ENCODE results near the gene REEP6.
"Not testable (repeated sequence)": the region's sequence is repeated elsewhere in the genome, so short reads cannot be mapped to it uniquely, and the experiment has no call there.

Gene REEP6

GRCh38 chr19:1516395-1516753, 25.4 kb downstream of the REEP6 start:
- Histone ChIP-seq H3K36me3 (ENCODE audit: control insufficient read depth in 1 of 2, insufficient read depth in 2 of 2, low read length in 2 of 2) (no peaks in the 10 kb centered on the region), H3K27me3 (ENCODE audit: control insufficient read depth in 1 of 2, insufficient read depth in 2 of 2, low read length in 2 of 2) (peaks cover 5 to 18% of the 10 kb centered on the region in 2 donors), H3K9me3 (ENCODE audit: control insufficient read depth in 1 of 2, low read length in 2 of 2) (no peaks in the 10 kb centered on the region)

GRCh38 chr19:1518471-1518870, 27.5 kb downstream of the REEP6 start:
- H3K27ac ChIP-seq (ENCODE audit: low read depth, low read length), result no peak overlapping the region
- H3K4me1 ChIP-seq (ENCODE audit: control insufficient read depth in 1 of 2, insufficient read depth in 2 of 2, low read length in 2 of 2), result no peaks in the 10 kb centered on the region
- no peak overlapping the region for H3K4me3 ChIP-seq (ENCODE audit: low read depth in 1 of 2, low read length in 2 of 2)
- H3K27me3 ChIP-seq (ENCODE audit: control insufficient read depth in 1 of 2, insufficient read depth in 2 of 2, low read length in 2 of 2), result peaks cover 14 to 30% of the 10 kb centered on the region in 2 donors
- H3K9ac ChIP-seq (ENCODE audit: low read depth in 1 of 2, low read length in 2 of 2), result no peak overlapping the region
- no peaks in the 10 kb centered on the region for H3K36me3 ChIP-seq (ENCODE audit: control insufficient read depth in 1 of 2, insufficient read depth in 2 of 2, low read length in 2 of 2)
- no peaks in the 10 kb centered on the region for H3K9me3 ChIP-seq (ENCODE audit: control insufficient read depth in 1 of 2, low read length in 2 of 2)

More at GRCh38 chr19:1516395-1516753, 25.4 kb downstream of the REEP6 start:
- Histone ChIP-seq H3K9ac (ENCODE audit: low read depth in 1 of 2, low read length in 2 of 2) (no peak overlapping the region), H3K4me1 (ENCODE audit: control insufficient read depth in 1 of 2, insufficient read depth in 2 of 2, low read length in 2 of 2) (peaks cover 5 to 9% of the 10 kb centered on the region in 2 donors), H3K4me3 (ENCODE audit: low read depth in 1 of 2, low read length in 2 of 2) (no peak overlapping the region), H3K27ac (ENCODE audit: low read depth, low read length) (no peak overlapping the region)

- not testable (repeated sequence) for H3K4me1 ChIP-seq (ENCODE audit: control insufficient read depth in 1 of 2, insufficient read depth in 2 of 2, low read length in 2 of 2); H3K9ac ChIP-seq (ENCODE audit: low read depth in 1 of 2, low read length in 2 of 2); H3K9me3 ChIP-seq (ENCODE audit: control insufficient read depth in 1 of 2, low read length in 2 of 2); H3K36me3 ChIP-seq (ENCODE audit: control insufficient read depth in 1 of 2, insufficient read depth in 2 of 2, low read length in 2 of 2); H3K27ac ChIP-seq (ENCODE audit: low read depth, low read length); H3K4me3 ChIP-seq (ENCODE audit: low read depth in 1 of 2, low read length in 2 of 2)
- peaks cover 21 to 35% of the 10 kb centered on the region in 2 donors for H3K27me3 ChIP-seq (ENCODE audit: control insufficient read depth in 1 of 2, insufficient read depth in 2 of 2, low read length in 2 of 2)
Observed at GRCh38 chr19:1519802-1520201, 28.8 kb downstream of the REEP6 start.

GRCh38 chr19:1520203-1520780, 29.3 kb downstream of the REEP6 start:
- no peak overlapping the region for H3K9ac ChIP-seq (ENCODE audit: low read depth in 1 of 2, low read length in 2 of 2)
- H3K9me3 ChIP-seq (ENCODE audit: control insufficient read depth in 1 of 2, low read length in 2 of 2), result no peaks in the 10 kb centered on the region
- no peaks in the 10 kb centered on the region for H3K36me3 ChIP-seq (ENCODE audit: control insufficient read depth in 1 of 2, insufficient read depth in 2 of 2, low read length in 2 of 2)
- H3K27me3 ChIP-seq (ENCODE audit: control insufficient read depth in 1 of 2, insufficient read depth in 2 of 2, low read length in 2 of 2), result peaks cover 22 to 35% of the 10 kb centered on the region in 2 donors
- H3K4me3 ChIP-seq (ENCODE audit: low read depth in 1 of 2, low read length in 2 of 2), result no peak overlapping the region
- H3K27ac ChIP-seq (ENCODE audit: low read depth, low read length), result no peak overlapping the region
- no peaks in the 10 kb centered on the region for H3K4me1 ChIP-seq (ENCODE audit: control insufficient read depth in 1 of 2, insufficient read depth in 2 of 2, low read length in 2 of 2)

- Histone ChIP-seq H3K4me1 (ENCODE audit: control insufficient read depth in 1 of 2, insufficient read depth in 2 of 2, low read length in 2 of 2) (no peaks in the 10 kb centered on the region), H3K9ac (ENCODE audit: low read depth in 1 of 2, low read length in 2 of 2) (no peak overlapping the region), H3K36me3 (ENCODE audit: control insufficient read depth in 1 of 2, insufficient read depth in 2 of 2, low read length in 2 of 2) (no peaks in the 10 kb centered on the region), H3K27ac (ENCODE audit: low read depth, low read length) (no peak overlapping the region), H3K27me3 (ENCODE audit: control insufficient read depth in 1 of 2, insufficient read depth in 2 of 2, low read length in 2 of 2) (peaks cover 31 to 43% of the 10 kb centered on the region in 2 donors), H3K4me3 (ENCODE audit: low read depth in 1 of 2, low read length in 2 of 2) (no peak overlapping the region), H3K9me3 (ENCODE audit: control insufficient read depth in 1 of 2, low read length in 2 of 2) (no peaks in the 10 kb centered on the region)
Observed at GRCh38 chr19:1521636-1522035, 30.7 kb downstream of the REEP6 start.

GRCh38 chr19:1522061-1522460, 31.1 kb downstream of the REEP6 start:
- Histone ChIP-seq H3K4me1 (ENCODE audit: control insufficient read depth in 1 of 2, insufficient read depth in 2 of 2, low read length in 2 of 2) (no peaks in the 10 kb centered on the region), H3K27ac (ENCODE audit: low read depth, low read length) (no peak overlapping the region), H3K9ac (ENCODE audit: low read depth in 1 of 2, low read length in 2 of 2) (no peak overlapping the region), H3K4me3 (ENCODE audit: low read depth in 1 of 2, low read length in 2 of 2) (no peak overlapping the region), H3K27me3 (ENCODE audit: control insufficient read depth in 1 of 2, insufficient read depth in 2 of 2, low read length in 2 of 2) (peaks cover 31 to 46% of the 10 kb centered on the region in 2 donors), H3K36me3 (ENCODE audit: control insufficient read depth in 1 of 2, insufficient read depth in 2 of 2, low read length in 2 of 2) (no peaks in the 10 kb centered on the region), H3K9me3 (ENCODE audit: control insufficient read depth in 1 of 2, low read length in 2 of 2) (no peaks in the 10 kb centered on the region)

- H3K4me1 ChIP-seq (ENCODE audit: control insufficient read depth in 1 of 2, insufficient read depth in 2 of 2, low read length in 2 of 2), result no peaks in the 10 kb centered on the region
- no peaks in the 10 kb centered on the region for H3K36me3 ChIP-seq (ENCODE audit: control insufficient read depth in 1 of 2, insufficient read depth in 2 of 2, low read length in 2 of 2)
- peaks cover 31 to 47% of the 10 kb centered on the region in 2 donors for H3K27me3 ChIP-seq (ENCODE audit: control insufficient read depth in 1 of 2, insufficient read depth in 2 of 2, low read length in 2 of 2)
Observed at GRCh38 chr19:1522838-1523237, 31.9 kb downstream of the REEP6 start.

GRCh38 chr19:1523412-1524286, 32.7 kb downstream of the REEP6 start, which contains the start of gene PLK5:
PLK5 (plus strand) TSS chr19:1524077; CDS start chr19:1526997, 2,920 bp downstream.
- Histone ChIP-seq H3K4me3 (ENCODE audit: low read depth in 1 of 2, low read length in 2 of 2) (no peak within 1 kb of the TSS), H3K4me1 (ENCODE audit: control insufficient read depth in 1 of 2, insufficient read depth in 2 of 2, low read length in 2 of 2) (no peaks in the 10 kb centered on the region), H3K36me3 (ENCODE audit: control insufficient read depth in 1 of 2, insufficient read depth in 2 of 2, low read length in 2 of 2) (no peaks in the 10 kb centered on the region), H3K27me3 (ENCODE audit: control insufficient read depth in 1 of 2, insufficient read depth in 2 of 2, low read length in 2 of 2) (peaks cover 31 to 47% of the 10 kb centered on the region in 2 donors), H3K9ac (ENCODE audit: low read depth in 1 of 2, low read length in 2 of 2) (no peak within 1 kb of the TSS), H3K27ac (ENCODE audit: low read depth, low read length) (no peak within 1 kb of the TSS), H3K9me3 (ENCODE audit: control insufficient read depth in 1 of 2, low read length in 2 of 2) (no peaks in the 10 kb centered on the region)

More at GRCh38 chr19:1522838-1523237, 31.9 kb downstream of the REEP6 start:
- H3K9me3 ChIP-seq (ENCODE audit: control insufficient read depth in 1 of 2, low read length in 2 of 2), result no peaks in the 10 kb centered on the region
- no peak overlapping the region for H3K27ac ChIP-seq (ENCODE audit: low read depth, low read length)
- H3K9ac ChIP-seq (ENCODE audit: low read depth in 1 of 2, low read length in 2 of 2), result no peak overlapping the region
- H3K4me3 ChIP-seq (ENCODE audit: low read depth in 1 of 2, low read length in 2 of 2), result no peak overlapping the region

GRCh38 chr19:1524287-1524971, 33.4 kb downstream of the REEP6 start:
- no peak overlapping the region for H3K4me3 ChIP-seq (ENCODE audit: low read depth in 1 of 2, low read length in 2 of 2)
- H3K9ac ChIP-seq (ENCODE audit: low read depth in 1 of 2, low read length in 2 of 2), result no peak overlapping the region
- H3K4me1 ChIP-seq (ENCODE audit: control insufficient read depth in 1 of 2, insufficient read depth in 2 of 2, low read length in 2 of 2), result no peaks in the 10 kb centered on the region
- no peak overlapping the region for H3K27ac ChIP-seq (ENCODE audit: low read depth, low read length)
- no peaks in the 10 kb centered on the region for H3K36me3 ChIP-seq (ENCODE audit: control insufficient read depth in 1 of 2, insufficient read depth in 2 of 2, low read length in 2 of 2)
- no peaks in the 10 kb centered on the region for H3K9me3 ChIP-seq (ENCODE audit: control insufficient read depth in 1 of 2, low read length in 2 of 2)
- H3K27me3 ChIP-seq (ENCODE audit: control insufficient read depth in 1 of 2, insufficient read depth in 2 of 2, low read length in 2 of 2), result peaks cover 31 to 49% of the 10 kb centered on the region in 2 donors

- Histone ChIP-seq H3K9me3 (ENCODE audit: control insufficient read depth in 1 of 2, low read length in 2 of 2) (no peaks in the 10 kb centered on the region), H3K27me3 (ENCODE audit: control insufficient read depth in 1 of 2, insufficient read depth in 2 of 2, low read length in 2 of 2) (peaks cover 31 to 49% of the 10 kb centered on the region in 2 donors), H3K36me3 (ENCODE audit: control insufficient read depth in 1 of 2, insufficient read depth in 2 of 2, low read length in 2 of 2) (no peaks in the 10 kb centered on the region), H3K27ac (ENCODE audit: low read depth, low read length) (no peak overlapping the region), H3K4me1 (ENCODE audit: control insufficient read depth in 1 of 2, insufficient read depth in 2 of 2, low read length in 2 of 2) (no peaks in the 10 kb centered on the region), H3K4me3 (ENCODE audit: low read depth in 1 of 2, low read length in 2 of 2) (no peak overlapping the region), H3K9ac (ENCODE audit: low read depth in 1 of 2, low read length in 2 of 2) (no peak overlapping the region)
Observed at GRCh38 chr19:1524972-1525325, 34.0 kb downstream of the REEP6 start.

Measured in duodenal mucosa (tissue), 2 donors.